Lower lobe of right lung (tissue), 2 donors: Measurements from ENCODE around the gene PLPP6. TPM values are rescaled to one million over a fixed set of nuclear protein-coding genes. Genes with fewer than 3 reads are reported as not detected.

Source experiments
- ATAC-seq, 2 donors: fragments of 200-7000 bp; cut with Tn5 transposase; one replicate each; pipeline ENCODE4 v1.9.1; 2020 to 2022; ENCODE audit warnings: mild to moderate bottlenecking in 2 of 2, moderate library complexity in 2 of 2
- DNase-seq: peaks from one replicate; pipeline ENCODE4 v3.0.0-alpha.2; 2020
- H3K27ac ChIP-seq: fragments of 200-600 bp; one replicate; pipeline ENCODE4 v1.8.0; 2022
- H3K27me3 ChIP-seq: fragments of 200-600 bp; one replicate; pipeline ENCODE4 v1.8.0; 2022; ENCODE audit warnings: low read depth
- H3K36me3 ChIP-seq: fragments of 200-600 bp; one replicate; pipeline ENCODE4 v1.8.0; 2022; ENCODE audit warnings: mild to moderate bottlenecking
- H3K4me1 ChIP-seq: fragments of 200-600 bp; one replicate; pipeline ENCODE4 v1.8.0; 2022
- H3K4me3 ChIP-seq: fragments of 200-600 bp; one replicate; pipeline ENCODE4 v1.8.0; 2022; ENCODE audit warnings: mild to moderate bottlenecking
- H3K9me3 ChIP-seq: fragments of 200-600 bp; one replicate; pipeline ENCODE4 v1.8.0; 2022
- intact Hi-C: fragments of 100-400 bp; cut with DNase I; formaldehyde crosslinking; loops from one replicate; pipeline ENCODE4 v1.11.0; 2022
- total RNA-seq: library from RNA; stranded (reverse); fragmentation: NEBNext Ultra II Directional; extraction: Animal tissue kit (Norgen Biotek cat#: 25700); gene quantifications from one replicate; pipeline ENCODE4 v1.2.1, GENCODE V29; 2021
- TF ChIP-seq, protein P1 (sequence below): fragments of 200-600 bp; IDR thresholded peaks from one replicate; pipeline ENCODE4 v1.8.0; 2022; ENCODE audit warnings: antibody characterized with exemption, mild to moderate bottlenecking
- donor health status: DM: no; HTN: yes; CAD: no; lungs with severe emphysema.

The PLPP6 gene
- total RNA-seq, 1 donor from 2014 or later = 5.3 TPM

DNA sequence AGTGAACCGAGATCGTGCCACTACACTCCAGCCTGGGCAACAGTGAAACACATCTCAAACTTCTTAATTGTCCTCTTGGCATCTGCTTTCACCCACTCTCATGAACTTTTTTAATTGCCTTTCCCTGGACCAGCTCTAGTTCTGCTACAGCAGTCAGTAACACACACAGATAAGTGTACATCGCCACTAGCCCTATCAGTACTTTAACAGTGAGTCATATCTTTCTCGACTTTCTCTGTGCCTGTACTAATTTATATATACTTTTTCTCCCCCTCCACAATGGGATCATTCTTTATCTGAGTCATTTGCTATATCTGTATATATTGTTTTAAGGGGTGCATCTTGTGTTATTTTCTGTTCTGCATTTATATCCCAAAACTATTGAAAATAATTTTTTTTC, 24.0 kb downstream of the PLPP6 start:
- Histone ChIP-seq H3K27me3 (no peaks in the 10 kb centered on the region), H3K27ac (no peak overlapping the region), H3K36me3 (peaks cover 51% of the 10 kb centered on the region), H3K4me3 (no peak overlapping the region), H3K9me3 (no peaks in the 10 kb centered on the region), H3K4me1 (peaks cover 21% of the 10 kb centered on the region)
- TF ChIP-seq, protein P1, sequence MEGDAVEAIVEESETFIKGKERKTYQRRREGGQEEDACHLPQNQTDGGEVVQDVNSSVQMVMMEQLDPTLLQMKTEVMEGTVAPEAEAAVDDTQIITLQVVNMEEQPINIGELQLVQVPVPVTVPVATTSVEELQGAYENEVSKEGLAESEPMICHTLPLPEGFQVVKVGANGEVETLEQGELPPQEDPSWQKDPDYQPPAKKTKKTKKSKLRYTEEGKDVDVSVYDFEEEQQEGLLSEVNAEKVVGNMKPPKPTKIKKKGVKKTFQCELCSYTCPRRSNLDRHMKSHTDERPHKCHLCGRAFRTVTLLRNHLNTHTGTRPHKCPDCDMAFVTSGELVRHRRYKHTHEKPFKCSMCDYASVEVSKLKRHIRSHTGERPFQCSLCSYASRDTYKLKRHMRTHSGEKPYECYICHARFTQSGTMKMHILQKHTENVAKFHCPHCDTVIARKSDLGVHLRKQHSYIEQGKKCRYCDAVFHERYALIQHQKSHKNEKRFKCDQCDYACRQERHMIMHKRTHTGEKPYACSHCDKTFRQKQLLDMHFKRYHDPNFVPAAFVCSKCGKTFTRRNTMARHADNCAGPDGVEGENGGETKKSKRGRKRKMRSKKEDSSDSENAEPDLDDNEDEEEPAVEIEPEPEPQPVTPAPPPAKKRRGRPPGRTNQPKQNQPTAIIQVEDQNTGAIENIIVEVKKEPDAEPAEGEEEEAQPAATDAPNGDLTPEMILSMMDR = no peak
- no peak for ATAC-seq
- no peak for DNase-seq
- intact Hi-C loops = no loop called here

DNA sequence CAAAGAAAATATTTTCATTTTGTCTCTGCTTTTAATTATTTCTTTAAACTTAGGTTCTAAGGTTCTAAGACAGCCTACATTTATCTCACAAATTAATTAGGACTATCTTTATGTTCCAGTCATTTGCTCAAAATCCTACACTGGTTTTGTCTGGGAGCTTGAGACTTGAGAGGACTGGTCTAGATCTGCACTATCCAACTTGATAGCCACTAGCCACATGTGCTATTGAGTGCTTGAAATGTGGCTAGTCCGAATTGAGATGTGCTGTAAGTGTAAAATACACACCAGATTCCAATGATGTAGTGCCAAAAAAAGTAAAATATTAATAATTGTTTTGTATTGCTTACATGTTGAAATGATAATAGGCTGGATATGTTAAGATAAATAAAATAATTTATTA, 24.5 kb downstream of the PLPP6 start:
- H3K4me3 ChIP-seq = no peak overlapping the region
- peaks cover 17% of the 10 kb centered on the region for H3K4me1 ChIP-seq
- H3K36me3 ChIP-seq = peaks cover 56% of the 10 kb centered on the region
- no peak for DNase-seq
- H3K27me3 ChIP-seq = no peaks in the 10 kb centered on the region
- intact Hi-C loops = no loop called here
- TF ChIP-seq, protein P1 = no peak
- H3K27ac ChIP-seq = peak overlapping the region; percentile 5
- ATAC-seq = no peak
- no peaks in the 10 kb centered on the region for H3K9me3 ChIP-seq

DNA sequence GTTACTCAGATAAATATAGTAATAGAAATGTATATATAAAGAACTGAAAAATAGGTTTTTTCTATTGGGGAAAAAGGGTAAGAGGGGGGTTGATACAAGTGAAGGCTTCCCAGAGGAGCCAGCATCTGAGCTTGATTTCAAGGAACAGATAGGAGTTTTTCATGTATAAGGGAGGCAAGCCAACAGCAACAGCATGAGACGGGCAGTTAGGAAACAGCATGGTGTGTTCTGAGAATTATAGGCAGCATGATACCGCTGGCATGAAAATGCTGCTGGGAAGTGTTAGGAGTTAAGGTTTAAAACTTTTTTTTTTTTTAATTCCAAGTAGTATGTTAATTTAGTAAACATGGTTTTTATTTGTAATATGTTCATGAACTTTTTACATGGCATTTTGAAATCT, 26.9 kb downstream of the PLPP6 start:
- Histone ChIP-seq H3K27me3 (no peaks in the 10 kb centered on the region), H3K9me3 (no peaks in the 10 kb centered on the region), H3K4me1 (peaks cover 19% of the 10 kb centered on the region), H3K36me3 (peaks cover 61% of the 10 kb centered on the region), H3K4me3 (no peak overlapping the region), H3K27ac (no peak overlapping the region)
- ATAC-seq = no peak
- intact Hi-C loops = no loop called here
- DNase-seq = no peak
- TF ChIP-seq, protein P1 = no peak

DNA sequence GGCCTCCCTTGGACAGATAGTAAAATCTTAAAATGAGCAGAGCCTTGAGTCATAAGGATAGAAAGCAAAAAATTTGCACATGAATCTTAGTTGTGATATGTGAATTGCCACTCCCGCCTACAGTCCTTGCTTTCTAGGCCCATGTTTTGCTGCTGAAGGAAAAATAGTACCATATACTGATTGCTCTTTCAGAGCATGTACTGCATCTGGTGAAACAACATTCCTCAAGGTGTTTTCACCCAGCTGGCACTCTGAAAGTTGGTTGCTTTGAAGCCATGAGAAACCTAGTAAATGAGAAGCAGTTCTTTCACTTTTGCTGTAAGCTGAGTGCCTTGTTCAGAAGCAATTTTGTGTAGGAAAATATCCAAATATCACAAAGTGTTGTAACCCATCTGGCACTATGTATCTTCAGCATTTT, 27.6 kb downstream of the PLPP6 start:
- peak; percentile 35 to 75 for ATAC-seq
- H3K36me3 ChIP-seq = peaks cover 64% of the 10 kb centered on the region
- H3K9me3 ChIP-seq = no peaks in the 10 kb centered on the region
- H3K27ac ChIP-seq = no peak overlapping the region
- H3K4me3 ChIP-seq = no peak overlapping the region
- no peak for DNase-seq
- TF ChIP-seq, protein P1 = no peak
- H3K4me1 ChIP-seq = peaks cover 19% of the 10 kb centered on the region
- no peaks in the 10 kb centered on the region for H3K27me3 ChIP-seq
- intact Hi-C loops = no loop called here

DNA sequence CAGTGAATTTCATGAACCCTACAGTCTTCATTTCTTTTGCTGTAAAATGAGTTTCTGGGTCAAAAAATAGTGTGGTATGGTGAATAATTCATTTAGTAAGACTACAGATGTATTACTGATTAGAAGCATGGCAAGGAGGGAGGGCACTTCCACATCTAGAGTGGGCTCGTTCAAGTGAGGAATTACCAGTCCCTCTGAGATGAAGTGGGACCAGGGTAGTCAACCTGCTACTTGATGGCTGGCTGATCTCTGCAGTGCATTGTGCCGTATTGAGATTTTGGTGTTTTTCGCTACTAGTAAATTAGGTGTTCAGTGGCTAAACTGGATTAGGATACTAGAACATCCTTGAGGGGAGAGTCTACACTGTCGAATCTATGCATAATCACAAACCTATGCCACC, 28.1 kb downstream of the PLPP6 start:
- Histone ChIP-seq H3K36me3 (peaks cover 60% of the 10 kb centered on the region), H3K4me1 (peaks cover 19% of the 10 kb centered on the region), H3K27me3 (no peaks in the 10 kb centered on the region), H3K27ac (no peak overlapping the region), H3K4me3 (no peak overlapping the region), H3K9me3 (no peaks in the 10 kb centered on the region)
- DNase-seq = no peak
- ATAC-seq = no peak
- TF ChIP-seq, protein P1 = no peak
- intact Hi-C loops = no loop called here

DNA sequence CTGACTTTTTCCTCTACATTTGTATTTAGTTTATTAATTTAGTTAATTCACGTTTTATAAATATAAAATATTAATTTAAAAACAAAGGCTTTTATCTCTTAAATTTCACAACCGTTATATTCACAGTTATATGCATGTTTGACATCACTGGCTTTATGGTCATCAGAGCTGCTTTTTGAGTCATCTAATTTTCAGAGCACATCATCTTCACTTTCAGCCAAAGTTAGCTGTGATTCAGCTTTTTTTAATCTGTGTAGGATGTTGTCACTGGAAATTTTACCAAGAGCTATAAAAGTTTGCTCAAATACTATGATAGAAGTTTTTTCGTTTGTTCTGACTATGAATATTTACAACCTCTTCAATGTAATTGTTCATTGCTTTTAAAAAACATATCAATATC, 29.7 kb downstream of the PLPP6 start:
- no peak overlapping the region for H3K27ac ChIP-seq
- intact Hi-C loops = no loop called here
- ATAC-seq = no peak
- peaks cover 19% of the 10 kb centered on the region for H3K4me1 ChIP-seq
- H3K4me3 ChIP-seq = no peak overlapping the region
- no peak for DNase-seq
- H3K36me3 ChIP-seq = peaks cover 44% of the 10 kb centered on the region
- no peaks in the 10 kb centered on the region for H3K27me3 ChIP-seq
- TF ChIP-seq, protein P1 = no peak
- H3K9me3 ChIP-seq = no peaks in the 10 kb centered on the region
